A204.1 (cell line): ENCODE data around the gene GDAP2.

Experiments used
- FAIRE-seq: peaks from 2 replicates; lab custom pipeline; 2012; peaks lifted over from hg19 to GRCh38; lab: Jason Lieb, UNC

Gene GDAP2

GRCh38 chr1:117841117-117841650 lies 88.2 kb downstream of the GDAP2 start:
- FAIRE-seq, result no peak

DNA sequence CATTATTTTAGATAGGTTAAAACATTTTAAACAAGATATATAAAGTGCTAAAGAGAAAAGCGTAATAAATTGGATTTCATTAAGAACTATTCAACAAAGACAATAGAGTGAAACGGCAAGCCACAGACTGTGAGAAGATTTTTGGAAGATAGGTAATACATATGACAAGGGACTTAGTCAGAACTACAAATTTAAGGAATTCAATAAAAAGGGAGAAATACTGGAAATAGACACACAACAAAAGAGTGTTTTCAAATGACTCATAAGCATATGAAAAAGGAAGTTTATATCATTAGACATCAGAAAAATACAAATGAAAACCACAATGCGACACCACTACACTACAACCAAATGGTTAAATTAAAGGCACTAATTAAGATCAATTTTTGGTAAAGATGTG lies 90.5 kb downstream of the GDAP2 start:
- FAIRE-seq, result no peak

DNA sequence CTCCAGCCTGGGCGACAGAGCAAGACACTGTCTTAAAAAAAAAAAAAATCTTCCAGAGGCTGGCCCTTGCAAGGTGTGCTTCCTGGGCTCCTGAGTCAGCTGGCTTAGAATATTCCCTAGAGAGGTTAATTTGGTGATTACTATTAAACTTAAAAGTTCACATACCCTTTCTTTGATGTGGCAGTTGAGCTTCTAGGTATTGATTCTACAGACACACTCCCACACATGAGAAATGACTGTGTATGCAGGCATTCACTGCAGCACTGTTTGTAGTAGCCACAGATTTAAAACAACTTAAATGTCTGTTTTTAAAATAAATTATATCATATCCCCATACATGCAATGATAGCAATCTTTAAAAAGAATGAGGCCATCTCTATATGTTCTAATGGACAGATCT lies 93.4 kb downstream of the GDAP2 start:
- no peak for FAIRE-seq

DNA sequence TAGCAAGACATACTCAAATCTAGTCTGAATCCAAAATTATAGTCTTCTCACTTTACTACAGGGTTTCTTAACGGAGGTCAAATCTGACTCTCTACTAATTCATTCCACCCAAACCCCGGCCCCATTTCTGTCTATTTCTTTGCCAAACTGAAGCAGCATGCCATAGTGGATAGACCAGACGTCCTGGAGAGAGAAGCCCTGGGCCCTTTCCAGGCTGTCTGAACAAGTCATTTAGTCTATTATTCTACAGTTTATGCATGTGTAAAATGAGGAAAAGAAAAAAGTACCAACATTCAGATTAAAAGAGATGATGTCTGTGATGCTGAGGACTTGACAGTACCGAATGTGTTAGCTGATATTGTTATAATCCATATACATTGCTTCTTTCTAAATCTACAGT lies 95.0 kb downstream of the GDAP2 start:
- FAIRE-seq, result no peak

GRCh38 chr1:117832453-117832852 lies 97.0 kb downstream of the GDAP2 start:
- FAIRE-seq, result no peak

- no peak for FAIRE-seq
Measured at GRCh38 chr1:117830222-117830621, 99.2 kb downstream of the GDAP2 start.

GRCh38 chr1:117828201-117828600 lies 101.2 kb downstream of the GDAP2 start:
- no peak for FAIRE-seq

DNA sequence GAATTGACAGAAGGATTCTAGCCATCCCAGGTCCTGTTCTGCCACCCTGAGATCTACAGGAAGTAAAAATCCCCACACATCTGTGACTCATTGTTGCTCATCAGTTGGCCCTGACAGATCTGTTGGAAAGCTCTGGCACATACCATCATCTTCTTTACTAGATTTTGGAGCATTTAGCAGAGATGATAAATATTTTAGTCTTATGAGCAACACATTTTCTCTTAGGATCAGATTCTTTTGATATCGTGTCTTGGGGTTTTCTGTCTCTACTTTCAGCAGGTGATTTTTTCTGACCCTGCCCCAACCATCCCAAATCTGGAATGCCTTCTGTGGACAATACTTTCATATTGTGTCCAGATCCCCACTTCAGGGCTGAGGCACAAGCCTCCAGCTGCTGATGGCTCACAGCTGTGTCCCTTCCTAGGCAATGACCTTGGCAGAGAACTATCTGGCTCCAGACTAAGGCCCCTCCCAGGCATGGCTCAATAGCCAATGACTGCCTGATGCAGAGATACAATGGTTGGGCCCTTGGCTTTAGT lies 102.8 kb downstream of the GDAP2 start:
- no peak for FAIRE-seq

- no peak for FAIRE-seq
Measured at GRCh38 chr1:117826119-117826518, 103.3 kb downstream of the GDAP2 start.

- FAIRE-seq, result no peak
Measured at GRCh38 chr1:117825414-117825813, 104.0 kb downstream of the GDAP2 start.

- FAIRE-seq, result no peak
Measured at GRCh38 chr1:117824616-117825015, 104.8 kb downstream of the GDAP2 start.

- FAIRE-seq, result no peak
Measured at GRCh38 chr1:117821774-117822482, 107.5 kb downstream of the GDAP2 start.

- FAIRE-seq, result no peak
Measured at GRCh38 chr1:117821382-117821755, 108.1 kb downstream of the GDAP2 start.

DNA sequence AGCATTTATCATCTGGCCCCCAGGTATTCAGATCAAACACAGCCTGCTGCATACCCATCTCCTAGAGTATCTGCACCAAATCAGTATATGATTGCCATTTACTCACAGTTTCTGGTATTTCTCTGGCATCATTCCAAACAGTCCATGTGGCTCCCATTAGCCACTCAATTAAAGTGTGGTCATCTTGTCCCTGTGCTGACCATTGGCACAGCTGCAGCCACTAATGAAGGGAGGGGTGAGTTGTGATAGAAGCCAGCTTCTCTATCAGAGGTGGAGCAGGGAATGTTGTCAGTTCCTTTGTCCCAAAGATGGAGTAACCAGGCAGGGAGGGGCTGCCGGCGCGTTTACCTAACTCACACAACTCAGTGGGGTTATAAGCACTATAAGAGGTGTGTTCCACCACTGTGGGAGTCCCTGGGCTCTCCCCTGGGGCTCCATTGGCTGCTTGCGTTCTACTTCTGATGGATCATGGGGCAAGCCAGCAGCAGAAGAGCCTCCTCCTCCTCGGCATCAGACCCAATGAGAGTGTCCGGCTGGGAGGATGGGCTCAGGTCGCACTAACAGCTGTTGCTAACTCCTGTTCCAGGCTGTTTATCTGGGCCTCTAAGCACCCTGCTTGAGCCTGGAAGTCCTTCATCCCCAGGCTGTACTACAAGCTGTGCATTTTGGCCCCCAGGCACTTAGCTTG lies 108.6 kb downstream of the GDAP2 start:
- no peak for FAIRE-seq

DNA sequence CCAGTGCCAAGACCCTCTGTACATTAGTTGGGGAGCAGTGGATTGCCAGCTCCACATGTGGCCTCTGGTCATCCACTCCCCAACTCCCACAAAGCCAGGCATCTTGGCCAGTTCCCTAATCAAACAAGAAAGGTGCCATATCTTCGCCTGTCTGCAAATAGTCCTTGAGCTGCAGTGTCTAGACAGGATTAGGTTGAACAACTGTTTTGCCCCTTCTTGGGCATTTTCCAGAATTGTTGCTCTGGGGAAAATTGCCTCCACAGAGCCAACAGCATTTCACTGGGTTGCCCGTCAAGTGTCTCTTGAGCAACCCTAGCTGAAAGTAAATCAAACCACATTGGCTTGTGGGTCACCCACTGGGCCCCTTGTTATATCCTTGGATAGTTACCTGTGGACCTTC lies 109.3 kb downstream of the GDAP2 start:
- no peak for FAIRE-seq

DNA sequence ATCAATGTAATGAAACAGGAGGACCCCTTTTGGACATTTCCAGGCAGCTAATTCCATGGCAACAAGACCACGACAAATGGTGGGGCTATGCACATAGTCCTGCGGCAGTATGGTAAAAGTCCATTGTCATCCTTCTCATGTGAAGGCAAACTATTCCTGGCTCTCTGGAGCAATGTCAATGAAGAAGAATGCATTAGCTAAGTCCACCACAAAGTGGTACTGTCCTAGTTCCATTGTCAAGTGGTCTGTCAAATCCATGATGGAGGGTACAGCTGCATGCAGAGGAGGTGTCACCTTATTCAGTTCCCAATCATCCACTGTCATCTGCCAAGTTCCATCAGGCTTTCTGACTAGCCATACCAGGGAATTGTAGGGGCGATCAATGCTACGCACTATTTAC lies 110.1 kb downstream of the GDAP2 start:
- no peak for FAIRE-seq

DNA sequence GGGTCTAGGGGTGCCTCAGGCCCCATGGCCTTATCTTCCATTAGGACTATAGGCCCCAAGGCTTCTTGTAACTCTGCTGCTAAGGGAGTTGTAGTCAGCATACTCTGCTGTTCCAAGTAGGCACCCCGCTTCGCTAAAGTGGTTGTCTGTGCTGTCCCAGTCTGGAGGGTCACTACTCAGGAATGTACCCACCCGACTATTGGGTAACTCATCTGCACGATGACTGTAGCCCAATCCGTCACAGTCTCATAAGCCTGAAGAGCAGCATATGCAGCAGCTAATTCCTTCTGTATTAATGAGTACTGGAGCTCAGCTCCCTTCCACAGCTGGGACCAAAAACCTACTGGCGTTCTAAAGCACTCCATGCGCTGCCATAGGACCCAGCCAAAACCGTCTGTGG lies 111.0 kb downstream of the GDAP2 start:
- FAIRE-seq, result no peak

- FAIRE-seq, result no peak
Measured at GRCh38 chr1:117817629-117818028, 111.8 kb downstream of the GDAP2 start.

DNA sequence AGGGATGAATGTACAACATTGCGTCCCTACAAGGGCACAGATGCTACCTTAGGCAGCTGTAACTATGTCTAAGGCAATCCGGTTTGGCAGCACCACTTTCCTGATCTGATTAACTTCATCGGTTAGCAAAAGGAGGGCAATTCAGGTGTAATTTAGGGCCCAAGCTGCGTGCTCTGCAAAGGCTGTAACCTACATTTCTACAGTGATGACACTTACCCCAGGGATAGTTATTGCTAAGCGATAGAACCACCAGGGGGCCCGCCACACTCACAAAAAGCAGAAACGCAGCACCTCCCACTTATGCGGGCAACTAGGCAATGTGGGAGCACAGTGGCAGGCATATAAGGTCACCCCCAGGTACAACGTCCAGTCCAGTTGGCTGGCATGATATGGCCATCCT lies 113.5 kb downstream of the GDAP2 start:
- no peak for FAIRE-seq

DNA sequence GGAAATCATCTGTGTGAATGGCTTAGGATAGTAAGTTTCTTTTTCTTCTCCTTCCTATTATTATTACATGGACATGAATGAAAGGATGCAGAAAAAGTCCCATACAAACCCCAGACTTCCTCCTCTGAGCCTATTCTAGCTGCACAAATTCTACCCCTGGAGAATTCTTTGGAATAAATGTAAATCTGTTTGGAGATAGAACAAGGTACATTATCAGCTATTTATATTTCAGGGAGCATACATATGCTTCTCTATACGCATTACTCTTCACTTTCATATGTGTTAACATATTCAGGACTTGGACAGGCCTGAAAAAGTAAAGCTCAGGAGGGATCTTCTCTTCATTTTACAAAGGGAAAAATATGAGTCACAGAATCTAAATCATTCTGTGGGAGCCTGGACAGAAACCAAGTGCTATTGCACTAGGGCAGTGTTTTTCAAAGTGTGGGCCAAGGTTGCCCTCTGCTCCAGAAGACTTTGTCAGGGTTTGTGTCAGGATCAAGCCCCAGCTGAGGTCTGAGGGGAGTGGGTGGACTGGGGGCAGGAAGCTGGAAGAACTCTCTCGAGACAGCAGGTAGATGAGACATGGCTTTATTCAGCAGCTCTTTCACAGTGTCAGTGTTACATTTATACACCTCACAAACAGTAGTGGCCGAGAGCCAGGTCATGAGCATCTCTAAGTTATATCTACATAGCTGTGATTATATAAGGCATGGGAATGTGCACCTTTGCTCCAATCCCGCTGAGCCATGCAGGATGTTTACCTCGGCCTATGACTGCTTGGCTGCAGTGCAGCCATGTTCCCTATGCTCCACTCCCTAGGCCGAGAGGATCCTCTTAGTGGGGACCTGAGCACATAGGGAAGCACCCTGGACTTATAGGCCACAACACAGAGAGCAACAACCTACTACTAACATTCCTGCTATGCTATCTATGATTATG lies 114.3 kb downstream of the GDAP2 start:
- no peak for FAIRE-seq
